NCI-H2171 (cell line): ENCODE results near the gene APRT.
A peak's percentile ranks its signal among the peaks of the same experiment; 100 is the strongest.
"Not testable (repeated sequence)": the region's sequence is repeated elsewhere in the genome, so short reads cannot be mapped to it uniquely, and the experiment has no call there.

Experiments
- DNase-seq: peaks from one replicate; lab custom pipeline; 2025; lab: John Stamatoyannopoulos, UW

Gene APRT

DNA sequence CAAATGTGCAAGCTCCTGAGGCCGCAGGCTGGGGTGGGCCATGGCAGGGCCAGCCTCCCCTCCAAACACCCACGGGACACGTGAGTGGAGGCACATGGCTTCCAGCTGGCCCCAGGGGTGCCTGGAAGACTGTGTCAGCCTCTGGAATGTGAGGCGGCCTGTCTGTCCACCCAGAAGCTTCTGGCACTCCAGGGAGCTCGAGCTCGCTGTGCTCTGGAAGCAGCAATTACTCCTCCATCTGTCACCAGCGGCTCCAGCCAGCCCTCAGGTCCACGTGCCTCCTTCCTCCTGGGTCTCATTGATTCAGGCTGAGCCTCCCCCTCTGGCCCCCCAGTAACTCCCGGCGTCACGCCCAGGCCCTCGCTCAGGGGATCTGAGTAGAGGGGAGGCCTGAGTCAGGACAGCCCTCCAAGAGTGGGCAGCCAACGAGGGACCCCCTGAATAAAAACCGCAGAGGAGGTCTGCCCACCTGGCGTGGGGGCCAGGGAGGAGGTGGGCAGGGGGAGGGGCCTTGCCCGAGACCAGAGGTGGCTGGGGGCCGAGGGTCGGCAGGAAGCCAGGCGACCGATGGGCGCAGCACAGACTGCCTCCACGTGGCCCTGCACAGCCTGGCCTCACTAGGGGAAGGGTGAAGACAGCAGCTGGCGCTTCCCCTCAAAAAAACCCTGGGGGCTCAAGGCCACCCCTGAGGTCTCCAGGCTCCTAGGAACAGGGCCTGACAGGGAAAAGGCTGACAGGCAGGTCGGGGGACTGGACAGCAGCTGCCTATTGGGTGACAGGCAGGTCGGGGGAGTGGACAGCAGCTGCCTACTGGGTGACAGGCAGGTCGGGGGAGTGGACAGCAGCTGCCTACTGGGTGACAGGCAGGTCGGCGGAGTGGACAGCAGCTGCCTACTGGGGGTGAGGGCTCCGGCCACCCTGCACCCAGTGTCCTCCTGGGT is 38.6 kb downstream of the APRT start:
- DNase-seq = peak; percentile 67

- not testable (repeated sequence) for DNase-seq
Observed at GRCh38 chr16:88771781-88772180, 39.9 kb downstream of the APRT start.

GRCh38 chr16:88771294-88771772 is 40.4 kb downstream of the APRT start:
- DNase-seq = no peak

GRCh38 chr16:88770461-88771293 is 41.1 kb downstream of the APRT start:
- DNase-seq = peak; percentile 63

DNA sequence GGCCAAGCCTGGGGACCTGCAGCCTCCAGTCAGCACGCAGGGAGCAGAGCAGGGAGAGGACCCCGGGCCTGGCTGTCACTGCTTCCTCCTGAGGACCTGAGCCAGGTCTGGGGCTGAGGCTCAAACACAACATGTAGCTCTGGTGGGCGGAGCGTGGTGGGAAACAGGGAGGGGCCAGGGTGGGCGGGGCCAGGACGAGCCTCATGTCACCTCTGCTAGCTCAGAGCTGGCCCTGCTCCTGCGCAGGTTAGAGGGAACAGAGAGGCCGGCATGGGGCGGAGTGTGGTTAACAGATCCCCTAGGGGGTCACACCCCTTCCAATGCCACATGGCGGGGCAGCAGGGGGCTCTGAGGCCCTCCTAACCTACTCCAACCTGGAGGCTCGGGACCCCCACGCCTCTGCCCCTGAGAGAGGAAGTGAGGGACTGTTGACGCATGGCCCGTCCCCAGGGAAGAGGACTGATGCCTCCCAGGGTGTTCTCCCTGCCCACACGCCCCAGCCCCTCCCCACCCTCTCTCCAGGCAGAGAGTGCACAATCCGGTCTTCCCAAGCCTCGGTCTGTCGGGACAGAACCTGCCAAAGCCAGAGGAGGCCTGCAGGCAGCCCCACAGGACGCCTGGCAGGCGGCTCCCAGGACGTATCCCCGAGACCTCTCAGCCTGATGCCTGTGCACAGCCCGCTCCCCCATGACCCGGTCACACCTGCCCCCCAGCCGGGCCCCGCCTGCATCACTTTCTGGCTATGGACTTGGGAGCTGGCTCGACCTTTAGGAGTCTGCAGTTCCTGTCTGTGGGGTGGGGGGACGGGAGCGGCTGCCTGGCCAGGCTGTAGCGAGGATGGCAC is 41.9 kb downstream of the APRT start:
- DNase-seq = peak; percentile 60

GRCh38 chr16:88768071-88768783 is 43.5 kb downstream of the APRT start:
- DNase-seq = no peak

GRCh38 chr16:88767546-88768070 is 44.1 kb downstream of the APRT start:
- no peak for DNase-seq

DNA sequence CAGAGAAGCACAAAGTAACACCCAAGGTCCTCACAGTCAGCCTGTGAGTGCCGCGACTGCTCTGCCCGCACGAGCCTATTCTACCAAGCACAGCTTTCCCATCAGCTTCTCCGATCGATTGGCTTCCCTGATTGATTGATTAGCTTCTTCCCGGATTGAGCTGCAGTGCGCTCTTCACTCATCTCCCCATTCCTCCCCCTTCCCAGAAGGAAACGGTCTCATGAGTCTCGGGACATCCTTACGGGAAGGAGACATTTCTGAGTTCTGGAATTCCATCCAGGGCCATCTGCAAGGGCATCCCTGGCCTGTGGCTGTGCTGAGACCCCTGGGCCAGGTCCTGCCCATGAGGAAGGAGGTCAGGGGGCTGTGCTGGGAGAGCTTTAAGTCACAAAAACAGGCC is 44.8 kb downstream of the APRT start:
- DNase-seq = no peak

DNA sequence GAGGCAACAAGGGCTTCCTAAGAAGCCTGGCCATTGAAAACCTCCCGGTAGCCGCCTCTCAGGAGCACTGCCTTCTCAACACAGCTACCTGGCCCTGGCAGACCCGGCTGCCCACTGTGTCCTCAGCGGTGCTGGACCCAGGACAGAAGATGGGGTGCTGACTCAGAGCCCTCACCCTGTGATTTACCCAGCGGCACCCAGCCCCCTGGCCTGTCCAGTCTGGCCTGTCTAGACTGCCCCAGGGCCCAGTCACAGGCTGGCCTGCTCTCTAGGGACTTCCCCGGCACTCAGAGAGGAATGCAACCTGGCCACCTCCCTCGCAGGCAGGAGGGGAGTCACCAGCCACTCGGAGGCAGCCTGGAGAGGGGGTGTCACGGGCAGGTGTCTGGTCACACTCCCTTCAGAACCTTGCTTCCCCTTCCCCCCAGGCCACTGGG is 46.8 kb downstream of the APRT start:
- DNase-seq = no peak

- no peak for DNase-seq
Observed at GRCh38 chr16:88764080-88764479, 47.6 kb downstream of the APRT start.

DNA sequence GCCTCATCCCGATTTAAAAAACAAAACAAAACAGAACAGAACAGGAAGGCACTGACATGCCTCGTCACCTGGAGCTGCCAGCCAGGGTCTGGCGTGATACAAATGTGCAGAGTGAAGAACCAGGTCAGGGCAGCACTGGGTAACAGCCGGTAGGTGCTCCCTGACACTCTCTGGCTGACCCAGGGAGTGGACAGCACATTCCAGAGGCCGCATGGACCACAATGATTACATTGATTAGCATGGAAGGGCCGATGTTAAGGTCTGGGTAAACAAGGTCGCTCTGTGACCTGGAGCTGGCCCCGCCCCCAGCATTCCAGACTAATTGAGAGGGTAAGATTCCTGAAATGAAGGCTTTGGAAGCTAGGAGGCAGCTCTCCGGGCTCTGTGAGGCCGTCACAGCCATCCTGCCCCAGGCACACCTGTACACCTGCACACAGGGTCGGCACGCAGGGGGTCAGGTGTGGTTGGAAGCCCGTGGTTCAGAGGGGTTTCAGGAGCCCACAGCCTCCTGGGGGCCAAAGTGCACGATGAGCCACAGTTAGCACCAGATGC is 48.1 kb downstream of the APRT start:
- DNase-seq = no peak

GRCh38 chr16:88762941-88763340 is 48.8 kb downstream of the APRT start:
- DNase-seq = no peak

GRCh38 chr16:88762258-88762870 is 49.4 kb downstream of the APRT start:
- DNase-seq = no peak

GRCh38 chr16:88761830-88762229 is 49.9 kb downstream of the APRT start:
- DNase-seq = no peak

GRCh38 chr16:88761143-88761534 is 50.6 kb downstream of the APRT start:
- no peak for DNase-seq

GRCh38 chr16:88760424-88761142 is 51.1 kb downstream of the APRT start:
- DNase-seq = no peak

- no peak for DNase-seq
Observed at GRCh38 chr16:88759976-88760350, 51.8 kb downstream of the APRT start.
